AG04449 (cell line): ENCODE data around the gene SYCP3.
A peak's percentile ranks its signal among the peaks of the same experiment; 100 is the strongest.

Experiments
- CTCF ChIA-PET: fragments of 350-600 bp; formaldehyde crosslinking; extraction: SDS; loops from one replicate; lab custom pipeline; 2021; ENCODE audit warnings: antibody characterized with exemption; lab: Yijun Ruan, JAX
- POLR2A ChIA-PET: fragments of 400-600, 350-600 bp; formaldehyde crosslinking; extraction: SDS; loops from one replicate; lab custom pipeline; 2020; ENCODE audit warnings: antibody characterized with exemption, inconsistent platforms; lab: Yijun Ruan, JAX
- DNase-seq: peaks from one replicate; pipeline ENCODE4 v3.0.0-alpha.2; 2010; ENCODE audit warnings: low read depth, low spot score
- H3K4me3 ChIP-seq: 2 replicates; pipeline ENCODE4 v1.5.1; 2011; ENCODE audit warnings: low read depth, mild to moderate bottlenecking, control low read depth, low read length
- CTCF ChIP-seq: IDR thresholded peaks from one replicate; pipeline ENCODE4 v1.5.1; 2011; ENCODE audit warnings: mild to moderate bottlenecking, moderate library complexity, low read length, control low read depth, inconsistent platforms; ENCODE audit not compliant: insufficient read depth; ENCODE audit errors: missing control alignments

SYCP3 gene

DNA sequence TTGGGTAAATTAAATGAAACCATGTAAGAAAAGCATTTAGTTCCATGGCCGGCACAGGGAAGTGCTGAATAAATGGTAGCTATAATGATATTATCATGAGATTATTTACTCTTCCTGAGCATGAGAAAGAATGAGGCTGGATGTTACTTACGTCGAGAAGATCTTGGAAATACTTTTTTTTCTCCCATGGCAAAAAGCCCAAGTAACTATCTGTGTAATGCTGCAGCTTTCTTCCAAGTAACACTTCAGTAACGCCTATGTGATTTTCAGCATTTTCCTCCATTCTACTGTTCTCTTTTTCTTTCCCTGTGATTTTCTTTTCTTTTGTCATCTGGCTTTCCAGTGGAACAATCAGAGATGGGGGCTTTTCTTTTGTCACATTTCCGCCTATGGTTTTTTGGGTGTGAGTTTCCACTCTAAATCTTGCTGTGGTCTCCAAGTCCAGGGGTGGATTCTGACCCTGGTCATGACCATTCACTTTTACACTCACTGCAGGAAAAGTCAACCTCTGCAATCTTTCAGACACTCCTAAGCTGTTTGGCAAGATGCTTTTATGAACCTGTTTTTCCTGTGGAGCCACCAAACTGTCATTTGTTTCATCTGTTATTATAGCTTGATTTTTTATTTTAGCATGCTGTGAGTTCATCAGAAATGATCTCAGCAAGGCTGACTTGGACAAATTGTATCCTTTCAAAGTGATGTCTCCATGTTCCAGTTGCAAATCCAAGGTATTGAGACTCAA is 25.0 kb upstream of the SYCP3 start:
- no peak for TF ChIP-seq CTCF
- no peak for DNase-seq
- no peak overlapping the region for H3K4me3 ChIP-seq
- ChIA-PET POLR2A (no interaction called here), CTCF (interaction anchor here (0.9 to 1.4 kb wide), 4 partner anchors 9 to 31 kb away, joined by 3 to 12 read pairs (median 4); no protein-coding TSS in a partner anchor)

- no peak for DNase-seq
These were observed 24.1 kb upstream of the SYCP3 start for GRCh38 chr12:101763246-101763931.

GRCh38 chr12:101761781-101762180 is 22.5 kb upstream of the SYCP3 start:
- DNase-seq, result no peak
- ChIA-PET CTCF (interaction anchor here (0.6 to 4.5 kb wide), 6 partner anchors 10 to 191 kb away, joined by 3 to 41 read pairs (median 4); no protein-coding TSS in a partner anchor), POLR2A (no interaction called here)
- H3K4me3 ChIP-seq, result no peak overlapping the region
- no peak for TF ChIP-seq CTCF

More at GRCh38 chr12:101763246-101763931, 24.1 kb upstream of the SYCP3 start:
- no peak overlapping the region for H3K4me3 ChIP-seq
- POLR2A ChIA-PET, result no interaction called here
- CTCF ChIA-PET, result interaction anchor here (0.7 to 4.5 kb wide), 6 partner anchors 9 to 40 kb away, joined by 3 to 41 read pairs (median 4); no protein-coding TSS in a partner anchor
- TF ChIP-seq CTCF, result no peak

DNA sequence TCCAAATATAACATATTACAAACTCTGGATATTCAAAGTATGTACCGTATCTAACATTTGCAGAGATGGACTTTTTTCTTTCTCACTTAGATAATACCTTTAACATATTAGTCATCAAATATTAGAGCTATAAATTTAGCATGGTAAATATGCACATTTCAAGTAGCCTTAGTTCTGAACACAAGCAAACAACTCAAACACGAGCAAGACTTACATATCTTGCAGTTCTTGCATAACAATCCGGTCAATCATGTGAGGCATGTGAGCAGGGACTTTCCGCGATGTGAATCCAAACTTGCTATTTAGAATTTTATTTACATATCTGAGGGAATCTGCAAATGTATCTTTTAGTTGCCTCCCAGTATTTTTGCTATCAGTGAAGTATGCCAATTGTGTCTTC is 22.1 kb upstream of the SYCP3 start:
- H3K4me3 ChIP-seq, result no peak overlapping the region
- POLR2A ChIA-PET, result no interaction called here
- TF ChIP-seq CTCF, result no peak
- DNase-seq, result peak; percentile 52
- CTCF ChIA-PET, result interaction anchor here (0.6 to 4.5 kb wide), 6 partner anchors 10 to 190 kb away, joined by 3 to 41 read pairs (median 4); no protein-coding TSS in a partner anchor

GRCh38 chr12:101759396-101760047 is 20.3 kb upstream of the SYCP3 start:
- TF ChIP-seq CTCF, result peak; percentile 55
- ChIA-PET POLR2A (interaction anchor here (1.0 kb wide), 1 partner anchor 352 kb away, joined by 4 read pairs; the partner anchor contains the start of gene ARL1), CTCF (interaction anchor here (0.7 to 4.5 kb wide), 21 partner anchors 9 to 352 kb away, joined by 3 to 41 read pairs (median 4); partner anchors contain the start of genes ARL1 and GNPTAB)
- DNase-seq, result no peak
- H3K4me3 ChIP-seq, result no peak overlapping the region
